MM.1S (cell line): ENCODE results near the gene GALP.
"Not testable (repeated sequence)": the region's sequence is repeated elsewhere in the genome, so short reads cannot be mapped to it uniquely, and the experiment has no call there.

Source experiments
- EZH2 ChIP-seq: fragments of 300-600 bp; sonication (generic); optimal IDR thresholded peaks from 2 replicates; pipeline ENCODE3; 2017; ENCODE audit warnings: low read depth, mild to moderate bottlenecking, antibody characterized with exemption, low read length, mixed read lengths
- TF ChIP-seq, protein P1 (sequence below): fragments of 300-600 bp; sonication (generic); IDR thresholded peaks from 2 replicates; pipeline ENCODE4 v1.5.1; 2016; ENCODE audit warnings: antibody characterized with exemption, low read length, mixed read lengths

DNA sequence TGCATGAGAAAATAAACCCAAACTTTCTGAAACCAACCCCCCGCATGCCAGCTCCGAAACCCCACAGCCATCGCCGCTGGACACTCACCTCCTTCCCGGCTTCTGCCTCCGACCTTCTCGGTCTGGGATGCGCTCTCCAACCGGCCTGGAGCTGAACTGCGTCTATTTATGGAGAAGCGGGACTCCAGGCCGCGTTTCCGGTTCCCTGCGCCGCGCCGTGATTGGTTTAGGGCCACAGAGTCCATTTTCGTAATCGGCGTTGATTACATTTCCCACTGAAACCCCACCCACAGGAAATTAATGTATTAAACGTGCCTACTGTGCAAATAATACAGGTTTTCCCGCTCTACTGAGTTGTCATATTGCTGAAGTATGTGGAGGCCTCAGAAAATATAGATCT is 21.8 kb downstream of the GALP start, which contains the start of gene ZSCAN5B:
- TF ChIP-seq EZH2: not testable (repeated sequence)
- TF ChIP-seq, protein P1, sequence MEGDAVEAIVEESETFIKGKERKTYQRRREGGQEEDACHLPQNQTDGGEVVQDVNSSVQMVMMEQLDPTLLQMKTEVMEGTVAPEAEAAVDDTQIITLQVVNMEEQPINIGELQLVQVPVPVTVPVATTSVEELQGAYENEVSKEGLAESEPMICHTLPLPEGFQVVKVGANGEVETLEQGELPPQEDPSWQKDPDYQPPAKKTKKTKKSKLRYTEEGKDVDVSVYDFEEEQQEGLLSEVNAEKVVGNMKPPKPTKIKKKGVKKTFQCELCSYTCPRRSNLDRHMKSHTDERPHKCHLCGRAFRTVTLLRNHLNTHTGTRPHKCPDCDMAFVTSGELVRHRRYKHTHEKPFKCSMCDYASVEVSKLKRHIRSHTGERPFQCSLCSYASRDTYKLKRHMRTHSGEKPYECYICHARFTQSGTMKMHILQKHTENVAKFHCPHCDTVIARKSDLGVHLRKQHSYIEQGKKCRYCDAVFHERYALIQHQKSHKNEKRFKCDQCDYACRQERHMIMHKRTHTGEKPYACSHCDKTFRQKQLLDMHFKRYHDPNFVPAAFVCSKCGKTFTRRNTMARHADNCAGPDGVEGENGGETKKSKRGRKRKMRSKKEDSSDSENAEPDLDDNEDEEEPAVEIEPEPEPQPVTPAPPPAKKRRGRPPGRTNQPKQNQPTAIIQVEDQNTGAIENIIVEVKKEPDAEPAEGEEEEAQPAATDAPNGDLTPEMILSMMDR: not testable (repeated sequence)
